Sigmoid colon (tissue), 7 donors: ENCODE measurements around the gene WSCD1. TPM values are rescaled to one million over a fixed set of nuclear protein-coding genes. Genes with fewer than 3 reads are reported as not detected.

Experiments
- DNase-seq: peaks from one replicate; pipeline ENCODE4 v3.0.0-alpha.2; 2019
- H3K27ac ChIP-seq, 4 donors: fragments of 200-600 bp; sonication (generic); one replicate each; pipeline ENCODE4 v1.5.1; 2016 to 2019; ENCODE audit warnings: mild to moderate bottlenecking in 1 of 4
- H3K27me3 ChIP-seq, 3 donors: fragments of 200-600 bp; sonication (generic); one replicate each; pipeline ENCODE4 v1.5.1; 2019; ENCODE audit warnings: mild to moderate bottlenecking in 1 of 3
- H3K36me3 ChIP-seq, 4 donors: fragments of 200-600 bp; sonication (generic); one replicate each; pipeline ENCODE4 v1.5.1; 2016 to 2019
- H3K4me1 ChIP-seq, 4 donors: fragments of 200-600 bp; sonication (generic); one replicate each; pipeline ENCODE4 v1.5.1; 2017 to 2019
- H3K4me3 ChIP-seq, 4 donors: fragments of 200-600 bp; sonication (generic); one replicate each; pipeline ENCODE4 v1.5.1; 2017 to 2019; ENCODE audit warnings: mild to moderate bottlenecking in 2 of 4, moderate library complexity in 1 of 4
- H3K9me3 ChIP-seq, 4 donors: fragments of 200-600 bp in 3 of 4; sonication (generic) in 3 of 4; one replicate each; pipeline versions ENCODE4 v1.5.1 to v1.6.1; 2013 to 2019
- CTCF ChIP-seq, 4 experiments: fragments of 450-650 bp in 3 of 4; fragments of 200-600 bp in 1 of 4; IDR thresholded peaks; one replicate each; pipeline ENCODE4 v1.5.1; 2016 to 2019; ENCODE audit warnings: antibody characterized with exemption in 4 of 4, mild to moderate bottlenecking in 3 of 4, moderate library complexity in 2 of 4
- EP300 ChIP-seq, 4 donors: sonication (generic); formaldehyde crosslinking; IDR thresholded peaks; one replicate each; pipeline ENCODE4 v1.6.1; 2017; ENCODE audit warnings: antibody characterized with exemption in 4 of 4
- POLR2A ChIP-seq, 2 donors: fragments of 450-650 bp; IDR thresholded peaks; one replicate each; pipeline ENCODE4 v1.6.1; 2016; ENCODE audit warnings: antibody characterized with exemption in 2 of 2, mild to moderate bottlenecking in 2 of 2, moderate library complexity in 2 of 2
- POLR2AphosphoS5 ChIP-seq, 4 donors: sonication (generic); formaldehyde crosslinking; IDR thresholded peaks; one replicate each; pipeline ENCODE4 v1.6.1; 2017; ENCODE audit warnings: antibody characterized with exemption in 4 of 4
- WGBS, 2 donors: extraction: QIAGEN DNeasy Blood & Tissue Kit; methylation state at CpG; one replicate each; pipeline ENCODE4 v1.1.7; 2013; 5-methylcytosine and 5-hydroxymethylcytosine counted together
- intact Hi-C: fragments of 100-400 bp; cut with DNase I; formaldehyde crosslinking; loops from one replicate; pipeline ENCODE4 v1.15.1; 2023
- polyA plus RNA-seq, 3 donors: library from polyadenylated mRNA; stranded (reverse); fragments of 200-250 nt; gene quantifications; one replicate each; pipeline ENCODE4 v1.2.3, GENCODE V29; 2013
- total RNA-seq, 4 donors: library from RNA; depleted of rRNA; stranded (reverse); fragments of >200 nt; gene quantifications; one replicate each; pipeline ENCODE4 v1.1.0, GENCODE V29; 2016
- donor health status: healthy with polysubstance abuse.
- donor health status: Bipolar disorder and iron deficiency.
- donor health status: healthy.

WSCD1 gene
- total and polyA plus RNA-seq, 7 donors: 1.6 to 9.6 (median 3.8) TPM

GRCh38 chr17:6079155-6079888 is 9.1 kb downstream of the WSCD1 start:
- H3K27me3 ChIP-seq: peaks cover 0 to 5% (median 0%) of the 10 kb centered on the region in 3 donors
- intact Hi-C loops: no loop called here
- no peak for DNase-seq
- no peak overlapping the region for H3K4me3 ChIP-seq
- no peaks in the 10 kb centered on the region for H3K36me3 ChIP-seq
- TF ChIP-seq CTCF (IDR thresholded peaks at IDR 0.05): no peak
- TF ChIP-seq POLR2A (IDR thresholded peaks at IDR 0.05): no peak
- TF ChIP-seq POLR2AphosphoS5 (IDR thresholded peaks at IDR 0.05): no peak
- no peak for TF ChIP-seq EP300 (IDR thresholded peaks at IDR 0.05)
- H3K9me3 ChIP-seq: no peaks in the 10 kb centered on the region
- no peak overlapping the region for H3K27ac ChIP-seq
- WGBS, 2 donors: 81 to 84% methylated on average over 13 of the region's 13 CpGs
- no peaks in the 10 kb centered on the region for H3K4me1 ChIP-seq

- H3K4me1 ChIP-seq: no peaks in the 10 kb centered on the region
- TF ChIP-seq CTCF (IDR thresholded peaks at IDR 0.05): no peak
- TF ChIP-seq POLR2AphosphoS5 (IDR thresholded peaks at IDR 0.05): no peak
- TF ChIP-seq EP300 (IDR thresholded peaks at IDR 0.05): no peak
- no peak for TF ChIP-seq POLR2A (IDR thresholded peaks at IDR 0.05)
- H3K36me3 ChIP-seq: no peaks in the 10 kb centered on the region
- intact Hi-C loops: no loop called here
- H3K27ac ChIP-seq: no peak overlapping the region
- 95% methylated on average over 2 of the region's 2 CpGs for WGBS, 2 donors
- no peak overlapping the region for H3K4me3 ChIP-seq
- no peak for DNase-seq
- H3K27me3 ChIP-seq: peaks cover 0 to 5% (median 0%) of the 10 kb centered on the region in 3 donors
- H3K9me3 ChIP-seq: no peaks in the 10 kb centered on the region
Measured at GRCh38 chr17:6079960-6080359, 9.8 kb downstream of the WSCD1 start.

- no peak overlapping the region for H3K27ac ChIP-seq
- H3K4me1 ChIP-seq: no peaks in the 10 kb centered on the region
- no peak overlapping the region for H3K4me3 ChIP-seq
- no peaks in the 10 kb centered on the region for H3K36me3 ChIP-seq
- no peak for TF ChIP-seq EP300 (IDR thresholded peaks at IDR 0.05)
- no peak for TF ChIP-seq CTCF (IDR thresholded peaks at IDR 0.05)
- no peak for TF ChIP-seq POLR2A (IDR thresholded peaks at IDR 0.05)
- TF ChIP-seq POLR2AphosphoS5 (IDR thresholded peaks at IDR 0.05): no peak
- H3K27me3 ChIP-seq: peaks cover 0 to under 1% (median 0%) of the 10 kb centered on the region in 3 donors
- no peaks in the 10 kb centered on the region for H3K9me3 ChIP-seq
- intact Hi-C loops: no loop called here
- no peak for DNase-seq
- 93 to 94% methylated on average over 35 of the region's 35 CpGs for WGBS, 2 donors
Measured at GRCh38 chr17:6080711-6081430, 10.7 kb downstream of the WSCD1 start.

- DNase-seq: no peak
- Histone ChIP-seq H3K27me3 (no peaks in the 10 kb centered on the region), H3K9me3 (no peaks in the 10 kb centered on the region), H3K27ac (no peak overlapping the region), H3K4me1 (no peaks in the 10 kb centered on the region), H3K4me3 (no peak overlapping the region), H3K36me3 (no peaks in the 10 kb centered on the region)
- intact Hi-C loops: no loop called here
- 85 to 89% methylated on average over 8 of the region's 8 CpGs for WGBS, 2 donors
- no peak for TF ChIP-seq POLR2AphosphoS5 (IDR thresholded peaks at IDR 0.05)
- no peak for TF ChIP-seq EP300 (IDR thresholded peaks at IDR 0.05)
- TF ChIP-seq POLR2A (IDR thresholded peaks at IDR 0.05): no peak
- no peak for TF ChIP-seq CTCF (IDR thresholded peaks at IDR 0.05)
Measured at GRCh38 chr17:6082335-6082734, 12.2 kb downstream of the WSCD1 start.
